Activated naive CD4-positive, alpha-beta T cell treated with anti-CD3 and anti-CD28 coated beads, Interleukin-2, amount 50 U/mL, for 16 hours (primary cell): Measurements from ENCODE around the gene TRPC4AP.
"Not testable (repeated sequence)": the region's sequence is repeated elsewhere in the genome, so short reads cannot be mapped to it uniquely, and the experiment has no call there.

ENCODE experiments used
- DNase-seq: peaks from one replicate; pipeline ENCODE4 v3.0.0-alpha.2; 2020

The TRPC4AP gene

DNA sequence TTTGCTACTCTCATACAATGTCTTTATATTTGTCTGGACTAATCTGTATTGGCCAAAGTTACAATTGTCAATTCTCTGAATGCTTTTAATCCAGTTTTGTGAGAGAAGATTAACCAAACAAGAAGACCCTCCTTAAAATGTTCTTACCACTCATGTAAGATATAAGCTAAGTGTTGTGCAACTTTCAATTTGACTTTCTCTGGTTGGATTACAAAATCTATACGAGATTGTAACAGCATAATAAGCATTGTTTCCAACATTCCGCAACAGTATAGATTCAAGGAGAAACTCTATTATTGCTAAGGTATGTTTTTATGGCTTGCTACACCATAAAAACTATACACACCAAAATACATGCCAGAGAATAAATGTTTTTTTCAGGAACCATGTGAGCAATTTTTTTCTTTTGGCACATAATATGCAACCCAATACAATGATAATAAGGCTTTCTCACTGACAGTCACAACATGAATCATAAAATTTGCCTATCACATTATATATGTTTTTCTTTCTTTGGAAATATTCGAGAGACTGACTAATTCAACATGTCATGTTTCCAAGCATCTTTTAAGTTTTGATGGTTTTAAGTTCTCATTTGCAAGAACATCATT lies 12.2 kb upstream of the TRPC4AP start:
- no peak for DNase-seq

DNA sequence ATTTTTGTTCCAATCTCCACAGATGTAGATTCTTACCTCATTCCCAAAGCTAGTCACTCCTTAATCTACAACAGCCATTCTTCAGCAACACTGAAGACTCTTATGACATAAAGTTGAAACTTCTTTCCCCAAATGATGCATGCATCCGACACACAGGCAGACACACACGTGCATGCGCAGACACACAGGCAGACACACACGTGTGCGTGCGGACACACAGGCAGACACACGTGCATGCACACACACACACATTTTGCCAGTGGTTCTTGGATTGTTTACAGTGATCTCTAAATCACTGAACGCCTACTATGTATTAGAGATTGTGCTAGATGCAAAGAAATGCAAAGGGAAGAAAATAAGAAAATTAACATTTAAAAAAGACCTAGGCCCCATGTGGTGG lies 9.0 kb upstream of the TRPC4AP start:
- DNase-seq: no peak

DNA sequence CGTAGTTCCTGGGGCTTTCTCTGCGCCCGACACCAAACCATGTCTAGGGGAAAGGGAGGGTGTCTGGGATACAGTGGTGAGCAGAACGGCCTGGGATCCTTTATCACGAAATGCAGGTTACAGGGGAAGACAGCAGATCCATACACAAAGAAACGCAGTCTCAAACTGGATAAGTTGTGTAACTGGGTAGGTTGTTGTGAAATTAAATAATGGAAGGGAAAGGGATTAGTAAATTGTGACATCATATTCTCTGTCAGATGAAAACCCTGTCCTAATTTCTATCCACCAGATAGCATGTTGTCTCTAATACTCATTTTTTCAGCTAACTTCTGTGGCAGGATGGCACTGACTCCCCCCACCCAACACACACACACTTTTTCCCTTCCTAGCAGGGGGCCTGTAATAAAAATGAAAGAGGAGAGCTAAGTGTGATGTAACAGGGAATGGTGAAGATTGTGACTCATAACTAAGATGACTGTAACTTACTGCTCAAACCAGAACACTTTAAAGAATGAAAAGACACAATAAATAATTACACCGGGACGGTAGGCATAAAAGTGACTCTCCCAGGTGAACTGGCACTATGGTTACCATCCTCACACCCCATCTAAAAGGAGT lies 769 bp upstream of the TRPC4AP start:
- DNase-seq: peak; percentile 59

DNA sequence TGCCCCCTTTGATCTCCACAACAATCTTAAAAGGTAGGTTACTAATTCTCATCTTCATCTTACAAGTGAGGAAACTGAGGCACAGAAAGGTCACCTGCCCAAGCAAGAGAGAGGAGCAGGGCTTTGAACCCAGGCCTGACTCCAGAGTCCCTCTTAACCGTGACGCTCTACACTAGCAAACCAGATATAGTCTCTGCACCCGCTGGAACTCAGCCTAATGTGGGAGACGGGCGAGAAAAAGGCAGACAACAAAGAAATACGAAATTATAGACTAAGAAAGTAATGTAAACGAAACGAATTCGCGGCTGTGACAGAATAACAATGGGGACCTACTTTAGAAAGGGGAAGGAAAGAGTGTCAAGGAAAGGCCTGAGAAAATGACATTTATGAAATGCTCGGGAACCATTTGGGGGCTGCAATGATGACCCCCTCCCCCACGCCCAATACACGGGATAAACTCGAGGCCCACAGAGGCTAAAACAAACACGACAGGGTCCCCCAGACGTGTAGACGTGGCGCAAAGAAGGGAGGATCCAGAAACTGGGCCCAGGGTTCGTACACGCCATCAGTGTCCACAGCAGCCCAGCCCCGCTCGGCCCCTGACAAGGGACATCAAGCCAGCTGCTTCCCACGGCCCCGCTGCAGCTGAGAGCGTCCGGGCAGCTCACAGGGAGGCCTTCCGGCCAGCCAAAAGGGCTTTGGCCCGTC lies 637 bp downstream of the TRPC4AP start:
- no peak for DNase-seq

DNA sequence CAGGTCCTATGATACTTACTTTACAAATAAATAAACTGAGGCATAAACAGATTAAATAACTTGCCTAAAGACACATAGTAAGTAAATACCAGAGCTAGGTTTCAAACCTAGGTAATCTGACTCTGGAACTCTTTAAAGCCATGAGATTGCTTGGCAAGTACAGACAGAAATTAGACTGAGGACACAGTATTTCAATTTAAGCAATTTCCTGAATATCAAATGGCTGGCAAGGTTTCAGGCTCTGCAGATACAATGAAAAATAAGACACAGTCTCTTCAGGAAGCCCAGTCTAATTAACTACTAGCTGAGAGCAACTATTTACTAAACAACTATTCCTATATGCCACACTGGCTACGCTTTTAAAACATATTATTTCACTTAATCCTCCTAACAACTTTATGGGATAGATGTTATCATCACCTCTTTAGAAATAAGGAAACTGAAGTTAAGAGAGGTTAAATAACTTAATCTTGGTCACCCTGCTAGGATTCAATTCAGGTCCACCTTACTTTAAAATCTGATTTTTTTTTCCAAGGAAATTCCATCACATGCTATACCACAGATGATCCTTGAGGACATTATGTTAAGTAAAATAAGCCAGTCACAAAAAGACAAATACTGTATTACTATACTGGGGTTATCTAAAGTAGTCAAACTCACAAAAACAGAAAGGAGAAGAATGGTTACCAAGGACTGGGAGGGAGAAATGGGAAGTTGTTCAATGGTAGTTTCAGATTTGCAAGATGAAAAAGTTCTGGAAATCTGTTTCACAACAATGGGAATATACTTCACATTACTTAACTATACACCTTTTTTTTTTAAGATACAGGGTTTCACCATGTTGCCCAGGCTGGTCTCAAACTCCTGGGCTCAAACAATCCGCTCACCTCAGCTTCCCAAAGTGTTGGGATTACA lies 4.1 kb downstream of the TRPC4AP start:
- no peak for DNase-seq

DNA sequence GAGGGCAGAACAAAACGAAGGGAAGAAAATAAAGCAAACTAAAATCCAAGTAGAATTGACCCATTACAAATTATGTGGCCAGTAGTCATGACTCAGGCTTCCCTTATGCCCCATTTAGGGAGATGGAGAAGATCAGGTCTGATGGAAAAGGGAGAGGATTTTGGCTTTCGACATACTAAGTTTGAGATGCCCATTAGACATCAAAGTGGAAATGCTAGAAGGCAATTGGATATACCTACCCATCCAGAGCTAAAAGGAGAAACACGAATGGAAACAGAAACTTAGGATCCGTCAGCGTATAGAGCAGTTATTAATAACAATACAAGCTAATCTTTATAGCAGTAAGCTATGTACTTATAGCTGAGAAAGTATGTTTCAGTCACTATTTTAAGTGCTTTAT lies 4.8 kb downstream of the TRPC4AP start:
- no peak for DNase-seq

DNA sequence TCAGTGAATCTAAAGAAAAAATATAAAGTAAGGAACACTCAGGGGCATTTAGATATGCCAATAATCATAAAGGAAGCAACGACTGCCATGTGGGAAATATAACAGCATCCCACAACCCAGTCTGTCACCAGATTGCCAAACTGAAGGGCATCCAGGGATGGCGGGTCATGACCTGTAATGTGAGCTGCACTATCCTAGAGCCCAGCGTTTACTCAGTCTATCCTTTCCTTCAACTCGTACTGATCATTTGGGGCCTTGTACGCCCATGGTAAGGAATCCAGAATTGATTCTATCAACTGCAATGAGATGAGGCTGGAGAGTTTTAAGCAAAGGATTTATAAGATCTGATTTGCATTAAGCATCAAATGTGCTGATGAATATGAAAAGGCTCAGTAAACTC lies 5.3 kb downstream of the TRPC4AP start:
- no peak for DNase-seq

DNA sequence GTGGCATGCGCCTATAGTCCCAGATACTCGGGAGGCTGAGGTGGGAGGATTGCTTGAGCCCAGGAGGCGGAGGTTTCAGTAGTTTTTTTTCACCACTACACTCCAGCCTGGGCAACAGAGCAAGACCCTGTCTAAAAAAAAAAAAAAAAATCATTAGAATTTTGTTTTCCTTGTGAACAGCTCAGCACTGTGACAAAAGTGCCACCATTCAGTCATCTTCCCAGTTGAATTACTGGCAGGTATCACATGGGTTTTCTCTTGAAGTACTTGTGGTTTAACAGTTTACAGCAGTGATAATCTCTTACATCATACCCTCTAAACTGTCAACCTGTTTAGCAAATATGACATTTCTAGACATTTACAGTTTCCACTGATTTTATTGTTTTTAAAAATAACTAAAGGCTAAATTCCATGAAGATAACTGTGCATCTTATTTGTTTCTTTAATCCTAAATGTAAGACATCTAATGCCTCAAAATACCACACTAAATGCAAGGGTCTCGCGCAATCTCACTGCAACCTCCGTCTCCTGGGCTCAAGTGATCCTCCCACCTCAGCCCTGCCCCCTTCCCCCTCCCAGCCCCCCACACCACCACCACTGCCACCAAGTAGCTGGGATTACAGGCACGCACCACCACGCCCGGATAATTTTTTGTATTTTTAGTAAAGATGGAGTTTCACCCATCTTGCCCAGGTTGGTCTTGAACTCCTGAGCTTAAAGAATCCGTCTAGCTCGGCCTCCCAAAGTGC lies 7.0 kb downstream of the TRPC4AP start:
- DNase-seq: no peak

DNA sequence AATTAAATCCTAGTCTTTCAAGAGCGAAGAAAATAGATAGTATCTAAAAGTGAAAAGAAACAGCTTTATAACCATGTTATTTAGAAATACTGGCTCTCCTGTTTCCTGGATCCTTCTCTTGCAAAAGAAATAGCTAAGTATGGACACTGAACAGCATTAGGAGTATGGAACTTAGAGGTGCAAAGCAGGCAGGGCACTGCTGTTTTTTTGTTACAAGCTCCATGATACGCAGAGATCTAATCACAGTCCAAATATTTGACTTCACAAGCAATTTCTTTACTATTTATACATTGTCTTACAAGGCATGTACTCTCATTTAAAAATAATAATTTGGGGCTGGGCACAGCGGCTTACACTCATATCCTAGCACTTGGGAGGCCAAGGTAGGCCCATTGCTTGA lies 7.6 kb downstream of the TRPC4AP start:
- no peak for DNase-seq

DNA sequence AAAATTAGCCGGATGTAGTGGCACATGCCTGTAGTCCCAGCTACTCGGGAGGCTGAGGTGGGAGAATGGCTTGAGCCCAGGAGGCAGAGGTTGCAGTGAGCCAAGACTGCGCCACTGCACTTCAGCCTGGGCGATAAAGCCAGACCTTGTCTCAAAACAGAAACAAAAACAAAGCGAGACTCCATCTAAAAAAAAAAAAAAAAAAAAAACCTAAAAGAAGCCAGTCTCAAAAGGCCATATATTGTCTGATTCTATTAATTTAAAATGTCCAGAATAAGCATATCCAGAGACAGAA lies 12.3 kb downstream of the TRPC4AP start:
- not testable (repeated sequence) for DNase-seq

DNA sequence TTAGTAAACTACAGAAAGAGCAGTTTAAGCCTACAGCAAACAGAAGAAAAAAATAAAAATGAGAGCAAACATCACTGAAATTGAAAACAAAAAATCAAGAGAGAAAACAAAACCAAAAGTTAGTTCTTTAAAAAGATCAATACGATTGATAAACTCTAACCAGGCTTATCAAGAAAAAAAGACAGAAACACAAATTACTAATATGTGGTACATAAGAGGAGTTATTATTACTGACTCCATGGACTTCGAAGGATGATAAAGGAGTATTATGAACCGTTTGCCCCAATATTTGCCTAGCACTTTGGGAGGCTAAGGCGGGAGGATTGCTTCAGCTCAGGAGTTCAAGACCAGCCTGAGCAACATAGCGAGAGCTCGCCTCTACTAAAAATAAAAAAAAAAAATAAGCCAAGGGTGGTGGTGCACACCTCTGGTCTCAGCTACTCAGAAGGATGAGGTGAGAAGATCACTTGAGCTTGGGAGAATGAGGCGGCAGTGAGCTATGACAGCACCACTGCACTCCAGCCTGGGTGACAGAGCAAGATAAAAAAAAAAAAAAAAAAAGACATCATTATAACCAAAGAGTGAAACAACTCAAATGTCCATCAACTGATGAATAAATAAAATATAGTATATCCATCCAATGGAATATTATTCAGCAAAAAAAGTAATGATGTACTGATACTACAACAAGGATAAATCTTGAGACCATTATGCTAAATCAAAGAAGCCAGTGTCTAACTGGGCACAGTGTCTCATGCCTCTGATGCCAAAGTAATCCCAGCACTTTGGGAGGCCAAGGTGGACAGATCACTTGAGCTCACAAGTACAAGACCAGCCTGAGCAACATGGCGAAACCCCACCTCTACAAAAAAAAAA lies 12.9 kb downstream of the TRPC4AP start:
- no peak for DNase-seq

DNA sequence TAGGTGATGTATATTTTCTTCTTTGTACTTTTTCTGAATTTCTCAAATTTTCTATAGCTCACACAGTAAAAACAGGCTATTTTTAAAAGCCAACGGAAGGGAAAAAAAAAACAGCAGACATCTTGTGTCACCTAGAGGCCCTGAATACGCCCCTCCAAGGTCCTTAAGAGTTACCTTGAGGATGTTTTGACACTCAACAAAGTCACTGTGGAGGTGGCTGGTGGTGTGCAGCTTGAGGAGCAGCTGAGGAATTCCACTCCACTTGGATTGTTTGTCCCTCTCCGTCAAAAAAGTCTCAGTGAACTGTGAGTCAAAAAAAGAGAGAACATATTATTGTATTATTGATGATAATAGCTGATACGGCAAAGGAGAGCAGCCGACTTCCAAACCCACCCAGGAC lies 14.7 kb downstream of the TRPC4AP start:
- DNase-seq: no peak

DNA sequence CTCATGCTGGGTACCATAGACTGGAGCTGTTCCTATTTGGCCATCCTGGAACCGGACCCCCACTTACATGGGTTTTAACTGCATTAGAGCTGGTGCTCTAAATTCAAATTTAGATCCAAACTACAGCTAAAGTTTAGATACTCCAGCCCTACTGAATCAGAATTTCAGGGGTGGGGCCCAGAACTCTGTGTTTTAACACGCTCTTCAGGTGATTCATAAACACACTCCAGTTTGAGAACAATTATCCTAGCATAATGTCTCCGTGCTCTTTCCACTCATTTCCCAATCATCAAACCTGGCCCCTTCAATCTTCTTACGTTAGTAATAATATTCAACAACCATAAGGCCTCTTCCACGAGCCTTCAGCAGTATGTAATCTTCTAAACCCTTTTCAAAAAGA lies 15.3 kb downstream of the TRPC4AP start:
- no peak for DNase-seq

DNA sequence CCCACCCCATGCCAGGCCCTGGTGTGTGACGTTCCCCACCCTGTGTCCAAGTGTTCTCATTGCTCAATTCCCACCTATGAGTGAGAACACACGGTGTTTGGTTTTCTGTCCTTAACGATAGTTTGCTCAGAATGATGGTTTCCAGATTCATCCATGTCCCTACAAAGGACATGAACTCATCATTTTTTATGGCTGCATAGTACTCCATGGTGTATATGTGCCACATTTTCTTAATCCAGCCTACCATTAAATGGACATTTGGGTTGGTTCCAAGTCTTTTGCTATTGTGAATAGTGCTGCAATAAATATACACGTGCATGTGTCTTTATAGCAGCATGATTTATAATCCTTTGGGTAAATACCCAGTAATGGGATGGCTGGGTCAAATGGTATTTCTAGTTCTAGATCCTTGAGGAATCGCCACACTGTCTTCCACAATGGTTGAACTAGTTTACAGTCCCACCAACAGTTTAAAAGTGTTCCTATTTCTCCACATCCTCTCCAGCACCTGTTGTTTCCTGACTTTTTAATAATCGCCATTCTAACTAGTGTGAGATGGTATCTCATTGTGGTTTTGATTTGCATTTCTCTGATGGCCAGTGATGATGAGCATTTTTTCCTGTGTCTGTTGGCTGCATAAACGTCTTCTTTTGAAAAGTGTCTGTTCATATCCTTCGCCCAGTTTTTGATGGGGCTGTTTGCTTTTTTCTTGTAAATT lies 21.0 kb downstream of the TRPC4AP start:
- DNase-seq: not testable (repeated sequence)

DNA sequence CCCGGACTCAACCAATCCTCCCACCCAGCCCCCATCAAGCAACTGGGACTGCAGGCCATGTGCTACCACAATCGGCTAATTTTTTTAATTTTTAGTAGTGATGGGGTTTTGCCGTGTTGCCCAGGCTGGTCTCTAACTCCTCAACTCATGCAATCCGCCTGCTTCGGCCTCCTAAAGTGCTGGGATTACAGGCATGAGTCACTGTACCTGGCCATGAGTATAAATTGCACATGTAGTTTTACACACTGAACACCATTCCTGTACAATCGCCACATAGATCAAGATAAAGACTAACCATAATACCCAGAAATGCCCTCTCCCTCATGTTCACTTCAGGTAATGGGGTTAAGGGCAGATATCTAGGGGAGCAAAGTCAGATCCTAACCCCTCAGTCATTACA lies 26.4 kb downstream of the TRPC4AP start:
- no peak for DNase-seq

DNA sequence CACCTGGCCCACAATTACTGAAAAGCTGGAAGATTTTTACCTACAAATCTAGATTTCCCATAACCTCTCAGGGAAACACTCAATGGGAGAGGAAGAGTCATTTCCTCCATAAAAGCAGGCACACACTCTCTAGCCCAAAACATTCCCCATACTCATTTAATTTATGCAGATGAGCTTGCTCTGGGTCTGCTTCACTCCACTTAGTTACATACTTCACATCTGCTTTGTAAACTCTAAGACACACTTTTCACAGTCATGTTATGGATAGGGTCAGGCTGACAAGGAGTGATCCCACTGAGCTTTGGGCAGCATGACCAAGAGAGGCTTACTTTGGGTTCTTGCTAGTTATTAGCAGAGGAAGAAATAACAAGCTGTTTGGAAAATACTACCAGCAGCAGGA lies 27.4 kb downstream of the TRPC4AP start:
- no peak for DNase-seq

DNA sequence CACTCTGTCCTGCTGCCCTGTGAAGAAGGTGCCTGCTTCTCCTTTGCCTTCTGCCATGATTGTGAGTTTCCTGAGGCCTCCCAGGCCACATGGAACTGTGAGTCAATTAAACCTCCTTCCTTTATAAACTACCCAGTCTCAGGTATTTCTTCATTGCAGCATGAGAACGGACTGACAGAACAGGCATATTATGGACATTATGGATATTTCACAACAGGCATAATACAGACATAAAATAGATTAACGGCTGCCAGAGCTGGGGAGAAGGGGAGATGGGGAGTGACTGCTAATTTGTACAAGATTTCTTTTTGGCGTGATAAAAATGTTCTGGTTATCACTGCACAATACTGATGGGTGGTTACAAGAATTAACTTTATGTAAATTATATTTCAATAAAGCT lies 29.4 kb downstream of the TRPC4AP start:
- DNase-seq: no peak

DNA sequence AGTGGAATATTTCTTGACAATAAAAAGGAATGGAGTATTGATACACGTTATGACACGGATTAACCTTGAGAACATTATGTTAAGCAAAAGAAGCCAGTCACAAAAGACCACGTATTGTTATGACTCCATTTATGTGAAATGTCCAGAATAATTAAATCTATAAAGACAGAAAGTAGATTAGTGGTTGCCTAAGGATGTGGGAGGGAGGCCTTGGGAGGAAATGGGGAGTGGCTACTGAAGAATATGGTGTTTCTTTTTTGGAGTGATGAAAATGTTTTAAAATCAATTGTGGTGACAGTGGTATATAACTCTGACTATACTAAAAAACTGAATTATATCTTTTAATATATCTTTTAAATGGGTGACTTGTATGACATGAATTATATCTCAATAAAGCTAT lies 30.1 kb downstream of the TRPC4AP start:
- DNase-seq: no peak

DNA sequence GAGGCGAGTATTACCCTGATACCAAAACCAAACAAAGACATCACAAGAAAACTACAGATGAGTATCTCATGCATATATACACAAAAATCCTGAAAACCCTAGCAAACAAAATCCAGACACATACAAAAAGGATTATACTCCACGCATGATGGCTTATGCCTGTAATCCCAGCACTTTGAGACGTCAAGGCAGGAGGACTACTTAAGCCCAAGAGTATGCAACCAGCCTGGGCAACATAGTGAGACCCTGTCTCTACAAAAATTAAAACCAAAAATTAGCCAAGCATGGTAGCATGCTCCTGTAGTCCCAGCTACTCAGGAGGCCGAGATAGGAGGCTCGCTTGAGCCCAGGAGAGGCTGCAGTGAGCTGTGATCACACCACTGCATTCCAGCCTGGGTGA lies 32.4 kb downstream of the TRPC4AP start:
- no peak for DNase-seq

DNA sequence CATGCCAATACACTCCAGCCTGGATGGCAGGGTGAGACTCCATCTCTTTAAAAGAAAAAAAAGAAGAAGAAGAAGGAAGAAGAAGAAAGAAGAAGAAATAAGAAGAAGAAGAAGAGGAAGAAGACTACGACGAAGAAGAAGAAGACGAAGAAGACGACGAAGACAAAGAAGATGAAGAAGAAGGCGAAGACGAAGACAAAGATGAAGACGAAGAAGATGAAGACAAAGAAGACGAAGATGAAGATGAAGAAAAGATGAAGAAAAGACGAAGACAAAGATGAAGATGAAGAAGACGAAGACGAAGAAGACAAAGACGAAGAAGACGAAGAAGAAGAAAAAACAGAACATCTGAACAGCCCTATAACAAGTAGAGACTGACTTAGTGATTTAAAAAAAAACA lies 33.0 kb downstream of the TRPC4AP start:
- DNase-seq: no peak

DNA sequence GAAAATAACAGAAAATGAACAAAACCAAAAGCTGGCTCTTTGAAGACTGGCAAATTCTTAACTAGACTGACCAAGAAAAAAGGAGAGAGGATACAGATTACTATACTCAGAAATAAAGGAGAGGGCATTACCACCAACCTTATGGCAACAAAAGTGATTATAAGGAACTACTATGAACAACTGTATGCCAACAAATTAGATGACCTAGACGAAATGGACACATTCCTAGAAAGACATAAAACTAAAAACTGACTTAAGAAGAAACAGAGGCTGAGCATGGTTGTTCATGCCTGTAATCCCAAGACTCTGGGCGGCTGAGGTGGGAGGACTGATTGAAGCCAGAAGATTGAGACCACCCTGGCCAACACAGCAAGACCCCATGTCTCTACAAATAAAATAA lies 33.5 kb downstream of the TRPC4AP start:
- no peak for DNase-seq
